Lower leg skin (tissue), 3 donors: ENCODE measurements around the gene SEMA6A.

Source experiments
- POLR2A ChIP-seq, 2 donors: fragments of 450-650 bp; IDR thresholded peaks; one replicate each; pipeline ENCODE4 v1.6.1; 2016 to 2017; ENCODE audit warnings: antibody characterized with exemption in 2 of 2, mild to moderate bottlenecking in 1 of 2, moderate library complexity in 1 of 2
- TF ChIP-seq, protein P1 (sequence below), 3 donors: fragments of 450-650 bp; IDR thresholded peaks; one replicate each; pipeline ENCODE4 v1.5.1; 2016; ENCODE audit warnings: antibody characterized with exemption in 3 of 3, mild to moderate bottlenecking in 3 of 3, moderate library complexity in 2 of 3

DNA sequence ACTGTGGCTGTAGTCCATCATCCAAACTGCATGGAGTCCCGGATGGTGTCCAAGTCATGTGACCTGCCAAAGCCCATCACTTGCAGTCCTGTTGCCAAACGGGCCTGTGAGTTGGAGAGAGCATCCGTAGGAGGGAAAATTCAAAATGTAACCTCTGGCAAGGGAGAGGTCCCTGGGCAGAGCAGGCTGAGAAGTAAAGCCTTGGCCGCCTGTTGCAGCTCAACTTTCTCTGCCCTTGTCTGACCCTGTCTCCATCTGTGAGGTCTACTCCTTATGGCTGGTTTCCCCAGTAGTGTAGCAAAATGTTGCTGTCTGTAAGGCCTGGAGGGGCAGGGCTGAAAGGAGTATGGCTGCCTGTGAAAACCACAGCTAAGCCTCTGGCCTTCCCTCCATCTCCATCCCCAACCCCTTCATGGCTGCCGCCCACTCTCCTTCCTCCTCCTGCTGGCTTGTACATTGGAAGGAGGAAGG is 163.5 kb downstream of the SEMA6A start:
- TF ChIP-seq, protein P1, sequence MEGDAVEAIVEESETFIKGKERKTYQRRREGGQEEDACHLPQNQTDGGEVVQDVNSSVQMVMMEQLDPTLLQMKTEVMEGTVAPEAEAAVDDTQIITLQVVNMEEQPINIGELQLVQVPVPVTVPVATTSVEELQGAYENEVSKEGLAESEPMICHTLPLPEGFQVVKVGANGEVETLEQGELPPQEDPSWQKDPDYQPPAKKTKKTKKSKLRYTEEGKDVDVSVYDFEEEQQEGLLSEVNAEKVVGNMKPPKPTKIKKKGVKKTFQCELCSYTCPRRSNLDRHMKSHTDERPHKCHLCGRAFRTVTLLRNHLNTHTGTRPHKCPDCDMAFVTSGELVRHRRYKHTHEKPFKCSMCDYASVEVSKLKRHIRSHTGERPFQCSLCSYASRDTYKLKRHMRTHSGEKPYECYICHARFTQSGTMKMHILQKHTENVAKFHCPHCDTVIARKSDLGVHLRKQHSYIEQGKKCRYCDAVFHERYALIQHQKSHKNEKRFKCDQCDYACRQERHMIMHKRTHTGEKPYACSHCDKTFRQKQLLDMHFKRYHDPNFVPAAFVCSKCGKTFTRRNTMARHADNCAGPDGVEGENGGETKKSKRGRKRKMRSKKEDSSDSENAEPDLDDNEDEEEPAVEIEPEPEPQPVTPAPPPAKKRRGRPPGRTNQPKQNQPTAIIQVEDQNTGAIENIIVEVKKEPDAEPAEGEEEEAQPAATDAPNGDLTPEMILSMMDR (IDR thresholded peaks at IDR 0.05) = no peak
- no peak for TF ChIP-seq POLR2A (IDR thresholded peaks at IDR 0.05)
